PC-9 (cell line): ENCODE measurements around the gene RASGEF1C. TPM values are rescaled to one million over a fixed set of nuclear protein-coding genes. Genes with fewer than 3 reads are reported as not detected.

Experiments used
- BruUV-seq: library from RNA; stranded (reverse); fragments of 400-500 nt; replicated peaks from 2 replicates; lab custom pipeline; 2021; lab: Mats Ljungman, UMichigan
- CTCF ChIA-PET: fragments of 300-600 bp; sonication (Branson Sonifier 250); formaldehyde crosslinking; loops from one replicate; lab custom pipeline; 2022; ENCODE audit warnings: antibody characterized with exemption; lab: Charles Lee
- POLR2A ChIA-PET: fragments of 300-600 bp; sonication (Branson Sonifier 250); formaldehyde crosslinking; loops from one replicate; lab custom pipeline; 2022; ENCODE audit warnings: antibody characterized with exemption; ENCODE audit not compliant: unreplicated experiment; lab: Charles Lee
- DNase-seq, 2 experiments: peaks; one replicate each; pipeline versions ENCODE4 v3.0.0 to v3.0.0-alpha.2; 2015 to 2022; ENCODE audit warnings: mixed read lengths in 1 of 2
- H2AFZ ChIP-seq: fragments of 200-600 bp; sonication (generic); 2 replicates; pipeline ENCODE4 v1.8.1; 2017; ENCODE audit warnings: antibody characterized with exemption
- H3F3A ChIP-seq: fragments of 200-600 bp; sonication (generic); 2 replicates; pipeline ENCODE4 v1.8.1; 2017; ENCODE audit warnings: antibody characterized with exemption, mild to moderate bottlenecking, low read depth; ENCODE audit not compliant: insufficient read depth
- H3K27ac ChIP-seq: fragments of 200-600 bp; sonication (generic); 2 replicates; pipeline ENCODE4 v1.6.1; 2016; ENCODE audit warnings: mixed run types
- H3K27me3 ChIP-seq: fragments of 200-600 bp; sonication (generic); 2 replicates; pipeline ENCODE4 v1.6.1; 2016; ENCODE audit warnings: low read depth, mixed run types; ENCODE audit not compliant: insufficient read depth
- H3K36me3 ChIP-seq: fragments of 200-600 bp; sonication (generic); 2 replicates; pipeline ENCODE4 v1.6.1; 2016; ENCODE audit warnings: low read depth, mixed run types
- H3K4me1 ChIP-seq: fragments of 200-600 bp; sonication (generic); replicated peaks from 2 replicates; pipeline ENCODE4 v1.6.1; 2016; ENCODE audit warnings: mixed run types; ENCODE audit not compliant: insufficient read depth
- H3K4me2 ChIP-seq: fragments of 200-600 bp; sonication (generic); 2 replicates; pipeline ENCODE4 v1.6.1; 2017; ENCODE audit warnings: mixed run types
- H3K4me3 ChIP-seq: fragments of 200-600 bp; sonication (generic); 2 replicates; pipeline ENCODE4 v1.6.1; 2016; ENCODE audit warnings: mixed run types
- H3K79me2 ChIP-seq: fragments of 200-600 bp; sonication (generic); 2 replicates; pipeline ENCODE4 v1.6.1; 2017; ENCODE audit warnings: low read depth, mixed run types
- H3K9me2 ChIP-seq: fragments of 200-600 bp; sonication (generic); 2 replicates; pipeline ENCODE4 v1.8.1; 2017; ENCODE audit warnings: mild to moderate bottlenecking; ENCODE audit not compliant: insufficient read depth
- H3K9me3 ChIP-seq: fragments of 200-600 bp; sonication (generic); 2 replicates; pipeline ENCODE4 v1.8.1; 2016; ENCODE audit warnings: low read depth; ENCODE audit not compliant: insufficient read depth
- H4K20me1 ChIP-seq: fragments of 200-600 bp; sonication (generic); 2 replicates; pipeline ENCODE4 v1.8.1; 2017; ENCODE audit not compliant: insufficient read depth
- CTCF ChIP-seq: fragments of 200-600 bp; sonication (generic); conservative IDR thresholded peaks from 2 replicates; pipeline ENCODE4 v1.6.1; 2017; ENCODE audit warnings: mixed run types, antibody characterized with exemption, mild to moderate bottlenecking, moderate library complexity
- EZH2 ChIP-seq: fragments of 200-600 bp; sonication (generic); IDR thresholded peaks from 2 replicates; pipeline ENCODE4 v1.8.0; 2017; ENCODE audit warnings: antibody characterized with exemption, low read depth
- intact Hi-C: fragments of 100-400 bp; cut with micrococcal nuclease; formaldehyde crosslinking; loops from one replicate; pipeline ENCODE4 v1.10.0; 2022; ENCODE audit not compliant: unreplicated experiment
- total RNA-seq: library from RNA; stranded (reverse); gene quantifications from 2 replicates; pipeline ENCODE4 v1.2.3, GENCODE V29; 2021

Gene RASGEF1C
- total RNA-seq, 1 experiment from 2014 or later = not detected

- Histone ChIP-seq H3K36me3 (no peaks in the 10 kb centered on the region), H2AFZ (no peak overlapping the region), H3K79me2 (no peaks in the 10 kb centered on the region), H3K9me3 (no peaks in the 10 kb centered on the region), H3K9me2 (no peaks in the 10 kb centered on the region), H3F3A (no peaks in the 10 kb centered on the region), H4K20me1 (0 out of 2 replicates have a peak, but pooled peaks cover 2% of the 10 kb centered on the region), H3K27me3 (no peaks in the 10 kb centered on the region), H3K4me2 (no peak overlapping the region), H3K4me1 (no peaks in the 10 kb centered on the region), H3K4me3 (no peak overlapping the region), H3K27ac (no peak overlapping the region)
- intact Hi-C loops = no loop called here
- TF ChIP-seq CTCF = no peak
- TF ChIP-seq EZH2 = no peak
- ChIA-PET CTCF (no interaction called here), POLR2A (no interaction called here)
- BruUV-seq = no TSS peak
- DNase-seq = no peak
Observed at GRCh38 chr5:180054226-180054625, 154.8 kb downstream of the RASGEF1C start.

GRCh38 chr5:180053061-180053602, 155.9 kb downstream of the RASGEF1C start:
- no TSS peak for BruUV-seq
- H3K4me1 ChIP-seq = no peaks in the 10 kb centered on the region
- intact Hi-C loops = no loop called here
- no peaks in the 10 kb centered on the region; the same call in 1 of the 2 replicates for H4K20me1 ChIP-seq
- DNase-seq = no peak
- TF ChIP-seq EZH2 (no peak), CTCF (no peak)
- H2AFZ ChIP-seq = no peak overlapping the region
- POLR2A ChIA-PET = interaction anchor here (0.7 kb wide), 1 partner anchor 375 kb away, joined by 3 read pairs; no protein-coding TSS in a partner anchor
- H3K27ac ChIP-seq = no peak overlapping the region
- H3K9me3 ChIP-seq = no peaks in the 10 kb centered on the region
- no peak overlapping the region for H3K4me3 ChIP-seq
- H3K9me2 ChIP-seq = no peaks in the 10 kb centered on the region
- no peaks in the 10 kb centered on the region for H3F3A ChIP-seq
- H3K36me3 ChIP-seq = no peaks in the 10 kb centered on the region
- CTCF ChIA-PET = no interaction called here
- no peaks in the 10 kb centered on the region for H3K27me3 ChIP-seq
- no peaks in the 10 kb centered on the region for H3K79me2 ChIP-seq
- no peak overlapping the region for H3K4me2 ChIP-seq

- H3K9me2 ChIP-seq = no peaks in the 10 kb centered on the region
- no peaks in the 10 kb centered on the region; the same call in 1 of the 2 replicates for H4K20me1 ChIP-seq
- no peak overlapping the region for H2AFZ ChIP-seq
- no peaks in the 10 kb centered on the region for H3K36me3 ChIP-seq
- CTCF ChIA-PET = no interaction called here
- no peaks in the 10 kb centered on the region for H3K9me3 ChIP-seq
- no peaks in the 10 kb centered on the region for H3K79me2 ChIP-seq
- BruUV-seq = no TSS peak
- POLR2A ChIA-PET = interaction anchor here (0.6 kb wide), 1 partner anchor 271 kb away, joined by 5 read pairs; no protein-coding TSS in a partner anchor
- intact Hi-C loops = no loop called here
- H3K27me3 ChIP-seq = no peaks in the 10 kb centered on the region
- no peaks in the 10 kb centered on the region for H3F3A ChIP-seq
- H3K4me3 ChIP-seq = no peak overlapping the region
- no peak for DNase-seq
- TF ChIP-seq EZH2 (no peak), CTCF (no peak)
- no peak overlapping the region for H3K27ac ChIP-seq
- H3K4me1 ChIP-seq = no peaks in the 10 kb centered on the region
- no peak overlapping the region for H3K4me2 ChIP-seq
Observed at GRCh38 chr5:180052211-180052818, 156.7 kb downstream of the RASGEF1C start.

Other genes starting within 250 kb of the RASGEF1C start
- 49.6 and 52.9 TPM in 2 replicates for gene RNF130, start 137.5 kb downstream of the RASGEF1C start, total RNA-seq
- gene MAPK9, start 82.9 kb upstream of the RASGEF1C start, total RNA-seq = 48.8 and 54.0 TPM in 2 replicates
- 22.5 and 24.4 TPM in 2 replicates for gene GFPT2, start 144.1 kb upstream of the RASGEF1C start, total RNA-seq